Neutrophil (primary cell): Measurements from ENCODE around the gene DPH3.

Experiments used
- H3K27ac ChIP-seq: fragments of 200-600 bp; sonication (generic); 2 replicates; pipeline ENCODE4 v1.5.1; 2016; ENCODE audit warnings: mild to moderate bottlenecking, moderate library complexity
- H3K27me3 ChIP-seq: fragments of 200-600 bp; sonication (generic); 2 replicates; pipeline ENCODE4 v1.6.0; 2016; ENCODE audit warnings: mild to moderate bottlenecking
- H3K36me3 ChIP-seq: fragments of 200-600 bp; sonication (generic); 2 replicates; pipeline ENCODE4 v1.5.1; 2017
- H3K4me1 ChIP-seq, 2 experiments: fragments of 200-600 bp in 1 of 2; sonication (generic) in 1 of 2; 1 replicate in 1 of 2; 2 replicates in 1 of 2; pipeline versions ENCODE4 v1.5.1 to v1.6.1; 2013 to 2016; ENCODE audit warnings: low read depth in 1 of 2, low read length in 1 of 2, mild to moderate bottlenecking in 1 of 2, moderate library complexity in 1 of 2; ENCODE audit not compliant: control insufficient read depth in 1 of 2, insufficient read depth in 1 of 2
- H3K4me3 ChIP-seq, 2 experiments: fragments of 200-600 bp in 1 of 2; sonication (generic) in 1 of 2; 1 replicate in 1 of 2; 2 replicates in 1 of 2; pipeline ENCODE4 v1.5.1; 2013 to 2016; ENCODE audit warnings: low read depth in 1 of 2, low read length in 1 of 2, mild to moderate bottlenecking in 1 of 2, moderate library complexity in 1 of 2
- H3K9me3 ChIP-seq: fragments of 200-600 bp; sonication (generic); 2 replicates; pipeline ENCODE4 v1.5.1; 2016
- CTCF ChIP-seq: fragments of 200-600 bp; sonication (generic); IDR thresholded peaks from 2 replicates; pipeline ENCODE4 v1.5.1; 2016; ENCODE audit warnings: antibody characterized with exemption

The DPH3 gene

GRCh38 chr3:16231983-16232382 is 32.8 kb downstream of the DPH3 start:
- Histone ChIP-seq H3K4me1 (peaks cover 4 to 10% of the 10 kb centered on the region in 2 experiments), H3K36me3 (no peaks in the 10 kb centered on the region), H3K4me3 (no peak overlapping the region), H3K27ac (no peak overlapping the region), H3K27me3 (no peaks in the 10 kb centered on the region), H3K9me3 (no peaks in the 10 kb centered on the region)
- no peak for TF ChIP-seq CTCF

GRCh38 chr3:16229681-16230080 is 35.1 kb downstream of the DPH3 start:
- Histone ChIP-seq H3K27me3 (no peaks in the 10 kb centered on the region), H3K9me3 (no peaks in the 10 kb centered on the region), H3K4me1 (no peaks in the 10 kb centered on the region), H3K27ac (no peak overlapping the region), H3K4me3 (no peak overlapping the region), H3K36me3 (no peaks in the 10 kb centered on the region)
- no peak for TF ChIP-seq CTCF

GRCh38 chr3:16227566-16227965 is 37.2 kb downstream of the DPH3 start:
- no peaks in the 10 kb centered on the region for H3K4me1 ChIP-seq
- no peak overlapping the region for H3K27ac ChIP-seq
- no peaks in the 10 kb centered on the region for H3K9me3 ChIP-seq
- no peak for TF ChIP-seq CTCF
- H3K4me3 ChIP-seq = no peak overlapping the region
- no peaks in the 10 kb centered on the region for H3K27me3 ChIP-seq
- H3K36me3 ChIP-seq = no peaks in the 10 kb centered on the region

GRCh38 chr3:16224325-16224724 is 40.4 kb downstream of the DPH3 start:
- no peak for TF ChIP-seq CTCF
- H3K4me1 ChIP-seq = no peaks in the 10 kb centered on the region
- no peaks in the 10 kb centered on the region for H3K36me3 ChIP-seq
- no peaks in the 10 kb centered on the region for H3K9me3 ChIP-seq
- H3K4me3 ChIP-seq = no peak overlapping the region
- no peak overlapping the region for H3K27ac ChIP-seq
- no peaks in the 10 kb centered on the region for H3K27me3 ChIP-seq

- no peak for TF ChIP-seq CTCF
- no peaks in the 10 kb centered on the region for H3K27me3 ChIP-seq
These were observed 42.2 kb downstream of the DPH3 start for GRCh38 chr3:16222547-16222946.

GRCh38 chr3:16221990-16222389 is 42.8 kb downstream of the DPH3 start:
- no peaks in the 10 kb centered on the region for H3K27me3 ChIP-seq
- H3K4me3 ChIP-seq = no peak overlapping the region
- no peaks in the 10 kb centered on the region for H3K9me3 ChIP-seq
- no peaks in the 10 kb centered on the region for H3K36me3 ChIP-seq
- no peak for TF ChIP-seq CTCF
- no peaks in the 10 kb centered on the region for H3K4me1 ChIP-seq
- H3K27ac ChIP-seq = no peak overlapping the region

More at GRCh38 chr3:16222547-16222946, 42.2 kb downstream of the DPH3 start:
- Histone ChIP-seq H3K4me1 (no peaks in the 10 kb centered on the region), H3K27ac (no peak overlapping the region), H3K4me3 (no peak overlapping the region), H3K9me3 (no peaks in the 10 kb centered on the region), H3K36me3 (no peaks in the 10 kb centered on the region)
